K562 (cell line): ENCODE data around the gene ING5. TPM values are rescaled to one million over a fixed set of nuclear protein-coding genes. Genes with fewer than 3 reads are reported as not detected.

ENCODE experiments used
- ZBTB40 ChIP-seq, 2 experiments: fragments of 450-650 bp in 1 of 2; sonication (generic) in 1 of 2; formaldehyde crosslinking in 1 of 2; IDR thresholded peaks; 2 replicates each; pipeline versions ENCODE4 v1.7.1 to v1.9.0; 2016 to 2022; ENCODE audit warnings: inconsistent platforms in 1 of 2, mild to moderate bottlenecking in 1 of 2, missing genetic modification reagents in 1 of 2
- polyA plus RNA-seq, 8 experiments: library from polyadenylated mRNA; depleted of rRNA in 4 of 8; stranded (reverse) in 5 of 8; unstranded in 3 of 8; fragments of >200 nt; fragmentation: Nextera tagmentation in 2 of 8; fragmentation: Illumina TruSeq in 1 of 8; extraction: Ambion mirVana in 2 of 8; extraction: Trizol in 1 of 8; gene quantifications; 2 replicates each; pipeline versions ENCODE4 v1.2.1 to v1.2.3, GENCODE V29; 2011 to 2014; ENCODE audit warnings: inconsistent platforms in 1 of 8, missing spikeins in 1 of 8
- total RNA-seq, 7 experiments: library from RNA; depleted of rRNA in 6 of 7; stranded (reverse); fragments of >200 nt in 6 of 7; fragmentation: Illumina TruSeq in 2 of 7; extraction: Trizol in 2 of 7; gene quantifications; 2 replicates each; pipeline versions ENCODE4 v1.2.1 to v1.2.3, GENCODE V29; 2011 to 2021; ENCODE audit warnings: low replicate concordance in 1 of 7

ING5 gene
- total and polyA plus RNA-seq, 9 of the 15 experiments (the other 6 are each of a cell fraction or from before 2014, with no cell fraction given): 10.4 to 53.3 (median 27.9) TPM

GRCh38 chr2:241755777-241756176 lies 53.9 kb downstream of the ING5 start (continued):
- TF ChIP-seq ZBTB40 (IDR thresholded peaks at IDR 0.05) (no peak), ZBTB40 (CRISPR knock-in tag; IDR thresholded peaks at IDR 0.05) (no peak)
- TF ChIP-seq, all 486 proteins: peak for 0
